Vagina (tissue), 2 donors: ENCODE results near the gene ENO1.

Experiments used
- CTCF ChIP-seq, 3 experiments: fragments of 450-650 bp in 2 of 3; fragments of 200-600 bp in 1 of 3; sonication (generic) in 1 of 3; IDR thresholded peaks; one replicate each; pipeline ENCODE4 v1.5.1; 2017 to 2019; ENCODE audit warnings: antibody characterized with exemption in 3 of 3, mild to moderate bottlenecking in 2 of 3, moderate library complexity in 2 of 3
- POLR2AphosphoS5 ChIP-seq, 2 donors: sonication (generic); formaldehyde crosslinking; IDR thresholded peaks; one replicate each; pipeline ENCODE4 v1.9.0; 2017; ENCODE audit warnings: antibody characterized with exemption in 2 of 2, mild to moderate bottlenecking in 2 of 2, low read depth in 1 of 2; ENCODE audit not compliant: insufficient read depth in 1 of 2

- TF ChIP-seq POLR2AphosphoS5 (IDR thresholded peaks at IDR 0.05; ENCODE audit: insufficient read depth in 1 of 2, low read depth in 1 of 2) (no peak), CTCF (IDR thresholded peaks at IDR 0.05) (no peak)
Observed at GRCh38 chr1:8902765-8903164, 24.3 kb upstream of the ENO1 start.
